Body of pancreas (tissue), 4 donors: Measurements from ENCODE around the gene RAB34. TPM values are rescaled to one million over a fixed set of nuclear protein-coding genes. Genes with fewer than 3 reads are reported as not detected.

Experiments
- ATAC-seq: fragments of 150-250 bp; one replicate; pipeline ENCODE4 v1.9.1; 2016
- DNase-seq, 4 donors: peaks; one replicate each; pipeline ENCODE4 v3.0.0-alpha.2; 2019
- H3K27ac ChIP-seq, 4 donors: fragments of 200-600 bp; sonication (generic); 1 replicate in 3 of 4; 2 replicates in 1 of 4; pipeline versions ENCODE4 v1.5.1 to v1.6.1; 2016 to 2019; ENCODE audit warnings: mild to moderate bottlenecking in 1 of 4, mixed read lengths in 1 of 4, moderate library complexity in 1 of 4
- H3K27me3 ChIP-seq, 2 donors: fragments of 200-600 bp; sonication (generic); one replicate each; pipeline ENCODE4 v1.6.0; 2016; ENCODE audit warnings: mild to moderate bottlenecking in 1 of 2
- H3K36me3 ChIP-seq, 2 donors: fragments of 200-600 bp; sonication (generic); replicated peaks in 1 of 2; 2 replicates each; pipeline ENCODE4 v1.5.1; 2016; ENCODE audit warnings: low read depth in 2 of 2; ENCODE audit not compliant: insufficient read depth in 1 of 2
- H3K4me1 ChIP-seq: fragments of 200-600 bp; sonication (generic); one replicate; pipeline ENCODE4 v1.6.0; 2016
- H3K4me3 ChIP-seq, 2 donors: fragments of 200-600 bp; sonication (generic); 1 replicate in 1 of 2; 2 replicates in 1 of 2; pipeline ENCODE4 v1.5.1; 2016 to 2019
- H3K9me3 ChIP-seq, 3 donors: fragments of 200-600 bp; sonication (generic); 1 replicate in 2 of 3; 2 replicates in 1 of 3; pipeline ENCODE4 v1.5.1; 2016
- POLR2A ChIP-seq, 3 donors: fragments of 450-650 bp; IDR thresholded peaks; one replicate each; pipeline ENCODE4 v1.6.1; 2016; ENCODE audit warnings: antibody characterized with exemption in 3 of 3, mild to moderate bottlenecking in 2 of 3
- WGBS, 2 donors: methylation state at CpG; one replicate each; pipeline ENCODE4 v1.1.5; 2017; 5-methylcytosine and 5-hydroxymethylcytosine counted together
- intact Hi-C: fragments of 100-400 bp; cut with DNase I; formaldehyde crosslinking; loops from one replicate; pipeline ENCODE4 v1.15.1; 2023
- total RNA-seq, 2 donors: library from RNA; depleted of rRNA; stranded (reverse); fragments of >200 nt; gene quantifications; one replicate each; pipeline ENCODE4 v1.1.0, GENCODE V29; 2016
- TF ChIP-seq, protein P1 (sequence below), 7 experiments: fragments of 450-650 bp in 4 of 7; fragments of 200-600 bp in 3 of 7; sonication (generic) in 3 of 7; IDR thresholded peaks; one replicate each; pipeline ENCODE4 v1.5.1; 2016 to 2019; ENCODE audit warnings: antibody characterized with exemption in 7 of 7

The RAB34 gene
- total RNA-seq, 2 donors from 2014 or later: 18.2 to 61.3 TPM

DNA sequence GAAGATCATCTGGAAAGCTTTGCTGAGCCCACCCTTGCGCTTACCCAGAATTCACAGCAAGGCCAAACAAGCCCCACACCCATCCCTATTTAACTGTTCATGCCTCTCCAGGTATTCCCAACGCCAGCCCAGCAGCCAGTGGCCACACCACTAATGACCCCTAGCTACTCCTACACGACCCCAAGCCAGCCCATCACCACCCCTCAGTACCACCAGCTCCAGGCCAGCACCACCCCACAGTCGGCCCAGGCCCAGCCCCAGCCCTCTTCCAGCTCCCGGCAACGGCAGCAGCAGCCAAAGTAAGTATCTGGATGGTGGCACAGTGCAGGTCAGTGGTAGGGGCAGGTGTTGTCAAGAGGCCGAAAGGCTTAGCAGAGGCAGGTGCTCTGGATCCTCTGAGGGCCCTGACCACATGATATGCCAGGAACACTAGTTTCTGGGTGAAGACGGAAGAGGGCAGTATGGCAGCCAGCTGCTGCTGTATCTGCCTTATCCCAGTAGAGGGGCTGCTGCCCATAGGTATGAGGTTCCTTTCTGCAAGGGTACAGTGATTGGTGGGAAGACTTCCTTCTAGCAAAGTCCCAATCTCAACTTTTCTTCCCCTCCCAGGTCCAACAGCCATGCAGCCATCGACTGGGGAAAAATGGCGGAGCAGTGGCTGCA is 16.7 kb downstream of the RAB34 start:
- TF ChIP-seq, protein P1, sequence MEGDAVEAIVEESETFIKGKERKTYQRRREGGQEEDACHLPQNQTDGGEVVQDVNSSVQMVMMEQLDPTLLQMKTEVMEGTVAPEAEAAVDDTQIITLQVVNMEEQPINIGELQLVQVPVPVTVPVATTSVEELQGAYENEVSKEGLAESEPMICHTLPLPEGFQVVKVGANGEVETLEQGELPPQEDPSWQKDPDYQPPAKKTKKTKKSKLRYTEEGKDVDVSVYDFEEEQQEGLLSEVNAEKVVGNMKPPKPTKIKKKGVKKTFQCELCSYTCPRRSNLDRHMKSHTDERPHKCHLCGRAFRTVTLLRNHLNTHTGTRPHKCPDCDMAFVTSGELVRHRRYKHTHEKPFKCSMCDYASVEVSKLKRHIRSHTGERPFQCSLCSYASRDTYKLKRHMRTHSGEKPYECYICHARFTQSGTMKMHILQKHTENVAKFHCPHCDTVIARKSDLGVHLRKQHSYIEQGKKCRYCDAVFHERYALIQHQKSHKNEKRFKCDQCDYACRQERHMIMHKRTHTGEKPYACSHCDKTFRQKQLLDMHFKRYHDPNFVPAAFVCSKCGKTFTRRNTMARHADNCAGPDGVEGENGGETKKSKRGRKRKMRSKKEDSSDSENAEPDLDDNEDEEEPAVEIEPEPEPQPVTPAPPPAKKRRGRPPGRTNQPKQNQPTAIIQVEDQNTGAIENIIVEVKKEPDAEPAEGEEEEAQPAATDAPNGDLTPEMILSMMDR (IDR thresholded peaks at IDR 0.05): no peak
- no peak for TF ChIP-seq POLR2A (IDR thresholded peaks at IDR 0.05)
- 87 to 90% methylated on average over 9 to 10 of the region's 10 CpGs for WGBS, 2 donors
- Histone ChIP-seq H3K4me1 (peaks cover 9% of the 10 kb centered on the region), H3K36me3 (peaks cover 0 to 57% of the 10 kb centered on the region in 2 donors), H3K27ac (no peak overlapping the region), H3K9me3 (no peaks in the 10 kb centered on the region), H3K4me3 (no peak overlapping the region), H3K27me3 (no peaks in the 10 kb centered on the region)
- ATAC-seq (no peak), DNase-seq (no peak)
- intact Hi-C loops: no loop called here

DNA sequence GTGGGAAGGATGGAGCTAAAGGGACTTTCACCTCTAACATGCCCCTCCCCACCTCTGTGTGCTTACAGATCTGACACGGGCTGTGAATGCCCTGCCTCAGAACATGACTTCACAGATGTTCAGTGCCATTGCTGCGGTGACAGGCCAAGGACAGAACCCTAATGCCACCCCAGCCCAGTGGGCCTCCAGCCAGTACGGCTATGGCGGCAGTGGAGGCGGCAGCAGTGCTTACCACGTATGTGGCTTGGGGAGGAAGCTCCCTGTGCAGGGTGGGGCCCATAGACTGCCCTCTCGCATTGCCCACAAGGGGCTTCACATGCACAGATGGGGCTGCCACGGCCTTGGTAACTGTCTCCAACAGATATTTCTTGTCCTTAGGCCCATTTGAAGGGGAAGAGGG is 17.4 kb downstream of the RAB34 start:
- Histone ChIP-seq H3K4me3 (no peak overlapping the region), H3K27ac (no peak overlapping the region), H3K9me3 (no peaks in the 10 kb centered on the region), H3K27me3 (no peaks in the 10 kb centered on the region), H3K36me3 (peaks cover 0 to 61% of the 10 kb centered on the region in 2 donors), H3K4me1 (peaks cover 9% of the 10 kb centered on the region)
- DNase-seq (no peak), ATAC-seq (no peak)
- intact Hi-C loops: no loop called here
- 81 to 84% methylated on average over 5 to 8 of the region's 8 CpGs for WGBS, 2 donors
- TF ChIP-seq, protein P1 (IDR thresholded peaks at IDR 0.05): no peak
- no peak for TF ChIP-seq POLR2A (IDR thresholded peaks at IDR 0.05)

DNA sequence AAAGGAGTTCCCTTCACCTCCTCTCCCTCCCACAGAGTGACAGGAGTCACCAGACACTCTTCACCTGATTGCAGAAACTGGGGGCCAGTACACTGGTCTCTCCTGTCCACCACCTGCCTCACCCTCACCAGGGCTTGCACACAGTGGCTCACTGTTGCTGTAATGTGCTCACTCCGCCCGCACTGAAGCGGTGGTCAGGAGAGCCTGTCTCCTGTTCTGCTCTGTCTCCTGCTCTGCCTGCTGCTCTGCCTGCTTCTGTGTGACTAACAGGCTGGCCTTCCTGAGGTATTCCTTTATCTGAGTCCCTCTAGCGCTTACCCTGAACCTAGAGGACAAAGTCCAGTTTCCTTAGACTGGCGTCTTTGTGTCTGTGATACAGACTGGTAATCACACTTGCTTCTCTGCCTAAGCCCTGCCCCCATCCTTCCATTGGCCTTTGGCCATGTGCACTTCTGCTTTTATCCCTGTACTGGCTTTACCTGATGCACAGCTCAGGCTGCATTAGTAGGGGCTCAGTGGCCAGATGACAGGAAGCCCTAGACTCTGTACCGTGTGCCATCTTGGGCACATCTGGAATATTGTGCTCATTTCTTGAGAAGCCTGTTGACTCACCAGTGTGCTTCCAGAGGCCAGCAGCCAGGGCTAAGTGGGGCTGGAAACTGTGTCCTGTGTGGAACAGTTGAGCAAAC is 19.3 kb downstream of the RAB34 start:
- DNase-seq: peak in 2 of 4 donors; percentile 21 to 36
- peak; percentile 49 for ATAC-seq
- no peaks in the 10 kb centered on the region for H3K27me3 ChIP-seq
- peaks cover 0 to 67% of the 10 kb centered on the region in 2 donors for H3K36me3 ChIP-seq
- 49 to 69% methylated on average over 6 of the region's 6 CpGs for WGBS, 2 donors
- TF ChIP-seq, protein P1 (IDR thresholded peaks at IDR 0.05): peak in 1 of 7 experiments; percentile 7
- peak in 1 of 3 donors; percentile 11 for TF ChIP-seq POLR2A (IDR thresholded peaks at IDR 0.05)
- intact Hi-C loops: no loop called here
- no peak overlapping the region for H3K4me3 ChIP-seq
- no peaks in the 10 kb centered on the region for H3K9me3 ChIP-seq
- peaks cover 9% of the 10 kb centered on the region for H3K4me1 ChIP-seq
- H3K27ac ChIP-seq: peak overlapping the region in 1 of 4 donors; percentile 15

DNA sequence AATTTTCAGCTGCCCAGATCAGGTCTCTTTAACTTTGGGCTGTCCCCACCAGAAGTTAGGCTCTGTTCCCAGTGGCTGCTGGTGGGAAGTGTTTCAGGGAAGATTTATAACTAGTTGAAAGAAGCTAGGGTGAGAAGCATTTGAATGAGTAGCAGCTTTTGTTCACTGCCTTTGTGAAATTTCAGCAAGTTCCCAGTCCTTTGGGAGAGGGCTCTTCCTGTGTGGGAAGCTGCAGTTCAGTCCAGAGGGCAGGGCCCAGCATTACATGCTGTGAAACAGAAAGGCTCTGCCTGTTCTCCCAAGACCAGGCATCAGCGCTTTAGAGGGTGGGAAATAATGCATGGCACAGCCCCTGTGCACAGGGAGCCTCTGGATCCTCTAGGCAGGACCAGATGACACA is 23.8 kb downstream of the RAB34 start:
- H3K27ac ChIP-seq: no peak overlapping the region
- TF ChIP-seq POLR2A (IDR thresholded peaks at IDR 0.05): no peak
- TF ChIP-seq, protein P1 (IDR thresholded peaks at IDR 0.05): no peak
- peaks cover 9% of the 10 kb centered on the region for H3K4me1 ChIP-seq
- ATAC-seq: no peak
- DNase-seq: no peak
- peaks cover 27 to 52% of the 10 kb centered on the region in 2 donors for H3K36me3 ChIP-seq
- WGBS, 2 donors: 87 to 100% methylated on average over 1 of the region's 1 CpG
- intact Hi-C loops: no loop called here
- H3K4me3 ChIP-seq: no peak overlapping the region
- no peaks in the 10 kb centered on the region for H3K9me3 ChIP-seq
- no peaks in the 10 kb centered on the region for H3K27me3 ChIP-seq
